HG02571 (cell line): ENCODE results near the gene ZG16B.

Source experiments
- ATAC-seq: cut with Tn5 transposase; IDR thresholded peaks from one replicate; pipeline ENCODE4 v1.9.1; 2021; ENCODE audit warnings: mild to moderate bottlenecking, moderate library complexity; ENCODE audit not compliant: unreplicated experiment

The ZG16B gene

DNA sequence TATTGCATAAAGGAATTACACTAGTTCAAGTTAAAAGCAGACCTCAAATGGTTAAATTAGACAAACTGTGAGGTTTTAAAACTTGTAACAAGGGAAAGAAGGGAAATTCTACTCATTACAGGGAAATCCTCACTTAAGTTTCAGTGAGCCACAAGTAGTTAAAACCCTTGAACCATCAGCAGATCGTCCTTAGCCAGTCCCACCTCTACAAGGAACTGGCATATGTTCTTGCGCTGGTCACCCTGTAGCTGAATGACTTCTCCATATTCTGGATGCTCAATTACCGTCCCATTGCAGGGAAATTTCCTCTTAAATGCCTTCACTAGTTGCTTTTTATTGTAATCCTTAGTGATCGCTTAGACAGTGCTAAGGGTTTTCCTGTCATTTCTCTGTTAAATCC is 7.6 kb upstream of the ZG16B start:
- ATAC-seq: no peak

DNA sequence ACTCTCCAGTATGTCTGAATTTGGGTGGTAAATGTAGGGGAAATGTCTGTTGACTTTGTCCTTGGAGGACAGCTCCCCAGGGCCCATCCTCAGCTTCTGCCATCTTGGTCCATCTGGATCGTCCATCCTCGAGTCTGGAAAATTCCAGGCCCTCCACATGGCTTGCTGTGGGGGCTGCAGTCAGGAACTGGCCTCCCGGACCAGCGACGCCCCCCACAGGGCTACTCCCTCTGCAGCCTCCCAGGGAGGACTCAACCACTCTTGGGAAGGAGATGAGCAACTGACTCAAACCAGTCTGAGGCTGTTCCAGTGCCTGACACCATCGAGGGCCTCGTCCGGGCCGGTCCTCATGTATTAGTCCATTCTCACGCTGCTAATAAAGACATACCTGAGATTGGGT is 5.5 kb upstream of the ZG16B start:
- no peak for ATAC-seq

DNA sequence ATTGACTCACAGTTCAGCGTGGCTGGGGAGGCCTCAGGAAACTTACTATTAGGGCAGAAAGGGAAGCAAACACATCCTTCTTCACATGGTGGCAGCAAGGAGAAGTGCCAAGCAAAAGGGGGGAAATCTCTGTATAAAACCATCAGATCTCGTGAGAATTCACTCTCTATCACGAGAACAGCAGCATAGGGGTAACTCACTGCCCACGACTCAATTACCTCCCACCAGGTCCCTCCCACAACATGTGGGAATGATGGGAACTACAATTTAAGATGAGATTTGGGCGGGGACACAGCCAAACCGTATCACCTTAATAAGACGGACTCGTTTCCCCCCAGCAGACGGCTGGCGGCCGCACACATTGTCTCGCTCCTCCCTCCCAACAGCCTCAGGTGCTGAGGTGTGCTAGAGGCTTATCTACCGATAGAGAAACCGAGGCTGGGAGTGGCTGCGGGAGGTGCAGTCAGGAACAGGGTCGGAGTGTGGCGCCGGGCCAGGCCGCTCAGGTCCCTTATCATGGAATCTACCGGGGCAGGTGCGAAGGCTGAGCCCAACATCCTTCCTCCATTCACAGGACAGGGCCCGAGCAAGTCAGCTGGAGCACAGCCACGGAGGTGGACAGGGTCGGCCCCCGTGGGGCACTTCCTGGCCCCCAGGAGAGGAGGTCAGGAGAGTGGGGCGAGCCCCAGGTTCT is 4.9 kb upstream of the ZG16B start:
- ATAC-seq: no peak

DNA sequence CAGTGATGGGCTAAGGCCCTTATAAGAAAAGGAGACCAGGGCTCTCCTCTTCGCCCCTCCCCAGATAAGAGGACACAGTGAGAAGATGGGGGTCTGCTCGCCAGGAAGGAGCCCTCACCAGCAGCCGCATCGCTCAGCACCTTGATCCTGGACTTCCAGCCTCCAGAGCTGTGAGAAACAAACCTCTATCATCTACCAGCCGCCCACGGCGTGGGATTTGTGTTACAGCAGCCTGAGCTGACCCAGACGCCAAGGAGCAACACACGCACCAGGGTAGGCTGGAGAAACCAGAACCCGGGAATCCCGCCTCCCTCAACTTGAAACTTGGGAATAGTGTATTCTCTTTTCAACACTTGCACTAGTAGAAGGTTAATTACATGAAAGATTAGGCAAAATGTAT is 4.2 kb upstream of the ZG16B start:
- no peak for ATAC-seq

DNA sequence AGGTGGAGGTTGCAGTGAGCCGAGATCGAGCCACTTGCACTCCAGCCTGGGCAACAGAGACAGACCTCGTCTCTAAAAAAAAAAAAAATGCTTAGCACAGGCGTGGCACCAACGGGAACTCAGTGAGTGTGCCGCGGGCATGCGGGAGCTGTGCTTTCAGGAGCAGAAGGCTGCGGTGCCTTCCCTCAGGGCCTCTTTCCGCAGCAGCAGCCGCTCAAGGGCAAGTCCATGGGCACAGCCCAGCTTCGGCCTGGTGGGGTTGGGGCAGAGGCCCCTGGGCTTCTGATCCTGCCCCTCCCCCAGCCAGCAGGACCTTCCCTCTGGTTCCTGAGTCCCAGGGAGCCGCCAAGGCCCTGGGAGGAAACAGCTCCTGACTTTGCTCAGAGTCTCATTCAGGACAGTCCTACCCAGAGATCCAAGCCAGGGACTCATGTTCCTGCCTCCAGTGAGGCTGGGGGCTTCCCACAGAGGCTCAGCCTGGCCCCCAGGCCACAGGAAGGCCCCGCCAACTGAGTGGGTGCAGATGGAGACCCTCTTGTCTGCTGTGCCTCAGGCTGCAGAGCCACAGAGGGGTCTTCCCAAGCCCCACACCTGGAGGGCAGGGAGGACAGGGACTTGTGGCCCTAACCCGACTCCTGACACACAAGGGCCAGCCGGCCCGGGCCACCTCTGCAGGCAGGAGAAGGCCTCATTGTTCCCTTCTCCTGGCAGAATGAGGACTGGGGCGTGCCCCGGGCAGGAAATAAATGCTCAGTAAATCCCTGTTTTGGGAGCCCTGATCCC is 3.3 kb upstream of the ZG16B start:
- no peak for ATAC-seq

DNA sequence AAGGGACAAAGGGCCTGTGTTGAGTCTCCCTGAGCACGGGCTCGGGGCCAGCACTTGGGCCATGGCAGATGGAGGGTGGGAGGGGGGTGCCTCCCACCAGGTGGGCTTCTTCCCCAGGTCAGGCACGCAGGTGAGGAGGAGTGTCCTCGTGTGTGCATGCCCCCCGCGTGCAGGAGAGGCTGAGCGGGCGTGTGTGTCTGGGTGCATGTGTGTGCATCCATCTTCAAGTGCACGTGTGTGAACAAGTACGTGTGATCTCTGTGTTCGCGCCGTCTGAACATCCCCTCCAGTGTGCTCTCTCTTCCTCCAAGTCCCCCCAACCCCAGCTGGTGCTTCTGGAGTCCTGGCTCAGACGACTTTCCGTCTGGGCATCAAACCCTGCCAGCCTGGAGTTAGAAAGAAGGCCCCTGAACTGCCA is 2.7 kb upstream of the ZG16B start:
- no peak for ATAC-seq

DNA sequence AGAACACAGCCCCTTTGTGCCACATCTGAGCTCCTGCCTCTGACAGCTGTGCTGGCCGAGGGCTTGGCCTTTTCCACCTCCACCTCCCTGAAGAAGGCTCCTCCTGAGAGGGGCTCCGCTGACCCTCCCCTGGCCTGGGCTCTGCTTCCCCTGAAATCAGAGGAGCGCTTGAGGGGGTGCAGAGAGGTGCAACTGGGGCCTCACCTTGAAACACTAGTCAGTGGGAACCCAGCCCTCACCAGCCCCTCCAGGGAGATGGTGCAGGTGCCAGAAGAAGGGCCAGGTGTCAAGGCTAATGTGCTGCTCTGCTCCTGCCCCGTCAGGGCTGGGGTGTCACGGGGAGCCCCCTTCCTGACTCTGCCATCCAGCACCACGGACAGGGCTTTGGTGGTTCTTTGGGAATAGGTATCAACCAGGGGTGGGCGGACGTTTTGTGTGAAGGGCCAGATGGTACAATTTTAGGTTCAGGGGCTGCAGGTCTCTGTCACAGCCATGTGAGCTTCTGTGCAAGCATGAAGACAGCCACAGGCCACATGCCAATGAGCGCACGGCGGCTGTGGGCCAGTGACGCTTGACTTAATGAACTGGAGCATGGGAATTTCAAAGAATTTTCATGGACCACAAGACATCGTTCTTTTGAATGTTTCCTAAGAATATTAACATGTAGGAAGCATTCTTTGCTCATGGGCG is 2.1 kb upstream of the ZG16B start:
- no peak for ATAC-seq

DNA sequence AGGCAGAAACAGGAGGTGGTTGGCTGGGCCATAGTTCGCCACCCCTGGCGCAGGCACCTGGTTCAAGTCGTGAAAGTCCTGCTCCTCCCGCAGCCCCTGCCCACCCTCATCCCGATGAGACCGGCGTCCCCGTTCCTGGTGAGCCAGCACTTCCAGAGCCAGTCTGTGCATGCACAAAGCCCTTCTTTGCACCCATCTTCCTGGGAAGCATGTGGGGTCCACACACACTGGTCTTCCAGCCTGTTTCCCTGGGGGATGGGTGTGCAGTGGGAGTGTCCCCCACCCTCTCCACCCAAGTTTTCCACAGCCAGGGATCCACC is 1.6 kb upstream of the ZG16B start:
- no peak for ATAC-seq

DNA sequence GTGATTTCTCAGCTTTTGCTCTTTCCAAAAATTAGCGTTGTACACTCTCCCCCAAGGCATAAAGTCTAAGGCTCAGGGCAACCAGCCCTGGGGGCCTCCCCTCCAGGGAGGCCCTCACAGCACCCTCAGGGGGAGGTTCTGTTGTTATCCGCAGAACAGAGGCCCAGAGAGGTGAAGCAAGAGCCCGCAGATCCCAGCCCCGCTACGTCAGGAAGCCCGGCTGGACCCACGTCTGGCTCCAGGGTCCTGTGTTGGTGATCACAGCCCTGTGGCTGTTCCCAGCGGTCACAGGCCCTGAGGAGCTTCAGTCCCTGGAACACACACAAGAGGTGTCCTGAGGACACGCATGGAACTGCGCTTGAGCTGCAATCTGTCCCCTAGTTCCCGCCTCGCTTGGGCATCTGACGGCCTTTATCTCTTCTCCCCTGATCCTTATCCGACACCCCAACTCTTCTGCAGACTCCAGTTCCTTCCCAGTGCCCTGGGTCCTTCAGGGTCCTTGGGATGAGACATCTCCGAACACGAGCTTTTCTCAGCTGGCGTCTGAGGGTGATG is 1.1 kb upstream of the ZG16B start:
- no peak for ATAC-seq

DNA sequence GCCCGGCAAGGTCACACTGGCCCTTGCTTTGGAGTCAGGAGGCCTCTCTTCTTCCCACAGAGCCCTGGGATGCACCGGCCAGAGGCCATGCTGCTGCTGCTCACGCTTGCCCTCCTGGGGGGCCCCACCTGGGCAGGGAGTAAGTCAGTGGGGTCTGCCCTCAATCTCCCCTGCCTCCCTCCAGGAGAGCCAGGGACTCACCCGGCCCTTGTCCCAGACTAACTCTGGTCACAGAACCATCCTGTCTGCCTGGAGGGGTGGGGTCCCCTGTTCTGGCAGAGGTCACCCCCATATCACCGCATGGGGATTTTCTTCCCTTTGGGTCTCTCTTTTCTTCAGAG is 222 bp downstream of the ZG16B start:
- no peak for ATAC-seq

DNA sequence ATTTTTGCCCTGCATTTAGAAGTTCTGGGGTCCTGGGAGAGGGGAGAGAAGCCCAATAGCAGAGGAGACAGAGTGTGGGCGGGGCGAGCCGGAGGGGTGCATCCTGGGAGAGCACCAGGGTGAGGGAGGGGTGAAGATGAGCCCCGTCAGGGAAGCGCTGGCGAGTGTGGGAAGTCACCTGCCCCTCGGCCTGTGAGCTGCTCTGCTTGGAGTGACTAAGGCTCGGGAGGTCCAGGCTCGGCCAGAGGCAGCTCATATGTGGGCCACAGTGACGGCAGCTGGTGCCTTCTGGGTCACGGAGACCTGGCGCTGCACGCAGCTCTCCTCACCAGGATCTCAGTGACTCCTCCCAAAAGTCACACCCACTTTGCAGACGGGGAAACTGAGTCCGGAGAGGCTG is 1.1 kb downstream of the ZG16B start:
- no peak for ATAC-seq

DNA sequence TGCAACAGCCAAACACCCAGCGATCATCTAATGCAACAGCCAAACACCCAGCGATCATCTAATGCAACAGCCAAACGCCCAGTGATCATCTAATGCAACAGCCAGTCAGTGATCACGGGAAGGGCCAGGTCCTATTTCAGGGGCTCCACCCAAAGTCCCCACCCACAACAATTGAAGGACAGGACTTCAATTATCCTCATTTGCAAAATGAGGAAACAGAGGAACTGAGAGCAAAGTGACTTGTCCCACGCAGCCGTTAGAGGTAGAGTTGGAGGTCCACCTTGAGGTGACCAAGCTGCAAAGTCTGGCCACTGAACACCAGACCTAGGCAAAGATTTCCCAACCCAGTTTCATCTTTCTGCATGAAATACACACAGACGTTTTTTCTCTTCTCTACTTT is 3.7 kb downstream of the ZG16B start:
- ATAC-seq: no peak

DNA sequence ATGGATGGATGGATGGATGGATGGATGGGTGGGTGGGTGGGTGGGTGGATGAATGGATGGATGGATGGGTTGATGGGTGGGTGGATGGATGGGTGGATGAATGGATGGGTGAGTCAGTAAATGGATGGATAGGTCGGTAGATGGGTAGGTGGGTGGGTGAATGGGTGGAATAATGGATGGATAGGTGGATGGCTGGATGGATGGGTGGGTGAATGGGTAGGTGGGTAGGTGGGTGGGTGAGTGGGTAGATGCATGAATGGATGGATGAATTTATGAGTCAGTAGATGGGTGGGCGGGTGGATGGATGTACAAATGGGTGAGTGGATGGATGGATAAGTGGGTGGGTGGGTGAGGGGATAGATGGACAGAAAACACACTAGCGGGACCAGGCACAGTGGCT is 4.9 kb downstream of the ZG16B start:
- ATAC-seq: no peak

DNA sequence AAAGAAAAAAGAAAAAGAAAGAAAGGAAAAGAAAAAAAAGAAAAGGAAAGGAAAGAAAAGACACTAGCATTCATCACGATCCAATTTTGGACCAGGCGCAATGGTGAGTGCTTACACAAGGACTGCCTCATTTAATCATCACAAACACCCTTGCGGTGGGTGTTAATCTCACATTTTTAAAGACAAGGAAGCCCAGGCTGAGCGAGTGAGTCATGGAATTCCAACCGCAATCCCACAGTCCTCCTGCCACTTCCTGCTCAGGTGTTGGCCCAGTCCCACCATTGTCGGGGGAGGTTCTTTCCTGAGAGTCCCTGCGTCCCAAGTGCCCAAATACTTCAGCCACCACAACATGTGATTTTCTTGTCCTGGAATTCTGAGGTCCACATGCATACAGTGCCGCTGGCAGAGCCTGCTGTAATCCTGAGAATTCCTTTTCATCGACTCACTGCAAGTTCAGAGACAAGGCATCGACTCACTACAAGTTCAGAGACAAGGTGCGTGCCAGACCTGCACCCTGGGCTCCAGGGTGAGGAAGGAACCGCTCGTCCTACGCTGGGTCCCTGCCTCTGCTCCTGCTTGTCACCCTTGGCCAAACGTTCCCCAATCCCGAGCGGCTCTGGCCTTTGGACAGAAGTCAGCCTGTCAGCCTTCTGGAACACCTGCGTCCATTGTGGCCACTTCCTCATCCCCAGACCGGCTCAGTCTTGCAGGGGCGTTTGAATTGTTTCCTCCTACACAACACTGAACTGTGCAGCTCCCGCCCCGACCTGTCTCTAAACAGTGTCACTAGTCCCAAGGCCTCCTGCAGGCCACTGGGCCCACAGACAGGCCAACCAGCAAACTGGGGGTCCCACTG is 5.8 kb downstream of the ZG16B start:
- ATAC-seq: no peak

DNA sequence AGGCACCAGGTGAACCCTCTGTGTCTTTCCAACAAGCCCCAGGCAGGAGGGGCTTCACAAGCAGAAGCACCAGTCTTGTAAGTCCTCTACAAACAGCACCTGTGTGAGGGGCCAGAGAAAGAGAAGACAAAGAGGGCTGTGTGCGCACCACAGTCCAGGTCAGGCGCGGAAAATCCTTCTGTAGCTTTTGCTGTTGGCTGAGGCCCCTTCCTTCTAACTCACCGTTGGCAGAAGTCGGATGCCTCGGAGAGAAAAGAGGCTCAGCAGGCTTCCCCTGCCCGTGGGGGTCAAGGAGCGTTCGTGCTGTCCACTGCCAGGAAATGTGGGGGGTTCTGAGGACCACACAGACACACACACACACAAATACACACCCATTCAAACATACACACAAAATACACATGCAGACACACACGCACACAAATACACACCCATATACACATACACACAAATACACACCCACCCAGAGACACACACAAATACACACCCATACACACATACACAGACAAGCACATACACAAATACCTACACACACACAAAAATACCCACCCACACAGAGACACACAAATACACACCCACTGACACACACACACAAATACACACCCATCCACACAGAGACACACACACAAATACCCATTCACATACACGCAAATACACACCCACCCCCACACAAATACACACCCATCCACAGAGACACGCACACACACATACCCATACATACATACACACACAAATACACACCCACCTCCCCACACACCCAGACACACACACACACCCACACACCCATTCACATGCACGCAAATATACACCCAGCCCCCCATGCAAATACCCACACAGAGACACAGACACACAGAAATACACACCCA is 6.8 kb downstream of the ZG16B start:
- ATAC-seq: no peak

DNA sequence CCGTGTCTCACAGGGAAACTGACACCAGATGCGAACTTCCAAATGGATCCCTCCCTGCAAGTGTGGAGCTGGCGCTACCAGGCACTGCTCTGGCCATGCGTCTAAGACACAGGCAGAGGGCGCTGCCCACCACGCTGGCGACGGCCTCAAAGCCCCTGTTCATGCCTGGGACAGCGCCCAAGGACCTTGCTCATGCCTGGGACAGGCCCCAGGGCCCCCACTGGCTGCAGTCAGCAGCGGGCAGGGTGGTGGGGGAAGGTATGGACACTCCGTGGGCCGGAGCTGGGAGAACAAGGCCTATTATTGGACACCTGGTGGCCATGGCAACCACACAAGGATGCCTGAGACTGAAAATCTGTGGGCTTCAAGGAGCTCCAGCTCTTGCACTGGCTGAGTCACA is 8.8 kb downstream of the ZG16B start:
- ATAC-seq: no peak

DNA sequence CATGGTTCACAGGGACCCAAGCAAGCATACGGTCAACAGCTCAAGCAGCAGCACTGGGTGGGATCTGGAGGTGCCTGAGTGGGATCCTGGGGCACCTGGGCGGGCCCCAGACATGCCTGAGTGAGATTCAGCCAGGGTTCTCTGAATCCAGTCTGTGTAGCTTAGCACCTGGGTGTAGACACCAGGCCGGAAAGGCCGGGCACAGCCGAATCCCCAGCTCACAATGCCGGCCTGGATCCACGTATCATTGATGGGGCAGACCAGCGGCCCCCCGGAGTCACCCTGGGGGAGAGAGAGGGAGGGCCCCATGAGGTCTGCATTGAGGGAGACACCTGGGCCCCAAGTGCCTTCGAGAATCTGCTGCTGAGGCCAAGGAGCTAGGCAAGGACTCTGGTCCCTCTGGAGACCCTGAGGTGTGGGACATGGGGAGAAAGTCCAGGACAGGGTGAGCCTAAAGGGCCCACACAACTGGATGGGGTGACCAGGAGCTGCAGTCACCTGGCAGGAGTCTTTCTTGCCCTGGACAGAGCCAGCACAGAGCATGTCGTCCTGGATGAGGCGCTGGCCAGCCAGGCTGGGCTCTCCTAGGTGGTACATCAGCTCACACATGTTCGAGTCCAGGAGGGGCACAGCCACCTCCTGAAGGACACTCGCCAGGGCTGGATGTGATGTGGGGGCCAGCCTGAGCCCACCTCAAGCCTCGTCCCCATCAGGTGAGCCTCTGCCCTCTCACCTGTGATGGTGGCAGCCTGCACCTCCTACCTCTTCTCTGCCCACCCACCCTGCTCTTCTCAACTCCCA is 9.7 kb downstream of the ZG16B start:
- ATAC-seq: no peak

DNA sequence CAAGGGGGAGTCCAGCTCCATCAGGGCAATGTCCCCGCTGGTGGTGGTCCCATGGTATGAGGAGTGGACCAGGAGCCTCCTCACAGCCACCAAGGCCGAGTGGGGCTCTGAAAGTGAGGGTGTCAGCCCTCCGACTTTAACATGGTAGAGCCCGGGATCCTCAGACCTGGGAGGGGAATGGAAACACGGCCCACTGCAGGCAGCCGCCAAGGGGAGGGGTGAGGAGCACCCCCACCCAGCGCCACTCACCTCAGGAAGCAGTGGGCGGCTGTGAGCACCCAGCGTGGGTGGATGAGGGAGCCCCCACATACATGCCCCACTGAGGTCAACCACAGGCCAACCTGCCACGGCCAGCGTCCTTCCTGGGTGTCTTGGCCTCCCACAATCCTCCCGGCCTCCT is 10.8 kb downstream of the ZG16B start:
- ATAC-seq: no peak

DNA sequence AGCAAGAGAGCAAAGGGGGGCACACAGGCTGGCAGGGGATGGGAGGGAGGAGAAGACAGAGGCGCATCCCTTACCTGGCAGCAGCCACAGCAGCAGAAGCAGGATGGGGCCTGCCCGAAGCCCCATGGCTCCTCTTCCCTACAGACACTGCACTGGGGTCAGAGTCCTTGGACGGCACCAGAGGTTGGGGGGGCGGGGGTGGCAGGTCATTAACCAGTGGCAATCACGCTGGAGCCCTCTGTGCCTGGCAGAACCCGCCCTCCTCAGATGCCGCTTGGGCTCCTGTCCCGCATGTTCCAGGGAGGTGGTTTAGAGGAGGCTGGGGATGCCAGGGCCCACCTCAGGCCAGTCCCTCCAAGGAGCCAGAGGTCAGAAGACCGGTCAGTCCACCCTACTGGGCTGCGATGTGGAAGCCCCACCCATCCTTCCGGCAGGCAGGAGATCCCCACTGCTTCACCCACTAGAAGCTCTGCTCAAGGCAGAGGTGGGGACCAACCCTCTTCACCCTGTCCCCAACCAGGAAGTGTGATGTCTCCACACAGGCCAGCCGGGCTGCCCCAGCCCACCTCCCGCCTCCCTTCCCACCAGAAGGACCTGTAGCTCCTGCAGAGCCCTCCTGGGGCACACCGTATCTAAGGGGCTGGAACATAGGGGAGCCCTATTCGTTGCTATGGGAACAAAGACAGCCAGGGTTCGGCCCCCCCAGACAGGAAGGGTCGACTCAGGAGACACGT is 11.7 kb downstream of the ZG16B start:
- ATAC-seq: no peak
